ENCODE data around the gene TXNRD3. TPM values are rescaled to one million over a fixed set of nuclear protein-coding genes. Genes with fewer than 3 reads are reported as not detected.

The TXNRD3 gene
- total RNA-seq, 1 donor from 2014 or later, result 14.4 TPM

- Mint-ChIP-seq H3K27ac (no peak overlapping the region), H3K27me3 (no peaks in the 10 kb centered on the region), H3K4me3 (no peak overlapping the region), H3K4me1 (ENCODE audit: unreplicated experiment) (no peaks in the 10 kb centered on the region), H3K9me3 (no peaks in the 10 kb centered on the region), H3K36me3 (no peaks in the 10 kb centered on the region)
- DNase-seq (ENCODE audit: extremely low spot score, unreplicated experiment), result no peak
- no peak for TF ChIP-seq CTCF (conservative IDR thresholded peaks at IDR 0.05)
Observed at GRCh38 chr3:126577261-126577660, 77.7 kb downstream of the TXNRD3 start.

GRCh38 chr3:126573492-126574117 is 81.3 kb downstream of the TXNRD3 start:
- TF ChIP-seq CTCF (conservative IDR thresholded peaks at IDR 0.05), result no peak
- Mint-ChIP-seq H3K4me3 (no peak overlapping the region), H3K27ac (no peak overlapping the region), H3K27me3 (no peaks in the 10 kb centered on the region), H3K36me3 (no peaks in the 10 kb centered on the region), H3K4me1 (ENCODE audit: unreplicated experiment) (no peaks in the 10 kb centered on the region), H3K9me3 (no peaks in the 10 kb centered on the region)
- no peak for DNase-seq (ENCODE audit: extremely low spot score, unreplicated experiment)

GRCh38 chr3:126571078-126571477 is 83.8 kb downstream of the TXNRD3 start:
- Mint-ChIP-seq H3K9me3 (no peaks in the 10 kb centered on the region), H3K4me3 (no peak overlapping the region), H3K27ac (no peak overlapping the region), H3K4me1 (ENCODE audit: unreplicated experiment) (no peaks in the 10 kb centered on the region), H3K27me3 (no peaks in the 10 kb centered on the region), H3K36me3 (no peaks in the 10 kb centered on the region)
- no peak for DNase-seq (ENCODE audit: extremely low spot score, unreplicated experiment)
- no peak for TF ChIP-seq CTCF (conservative IDR thresholded peaks at IDR 0.05)

- H3K9me3 Mint-ChIP-seq, result no peaks in the 10 kb centered on the region
- H3K27me3 Mint-ChIP-seq, result no peaks in the 10 kb centered on the region
- H3K27ac Mint-ChIP-seq, result no peak overlapping the region
- TF ChIP-seq CTCF (conservative IDR thresholded peaks at IDR 0.05), result no peak
- no peak overlapping the region for H3K4me3 Mint-ChIP-seq
- peak; percentile 60 for DNase-seq (ENCODE audit: extremely low spot score, unreplicated experiment)
- no peaks in the 10 kb centered on the region for H3K4me1 Mint-ChIP-seq (ENCODE audit: unreplicated experiment)
- no peaks in the 10 kb centered on the region for H3K36me3 Mint-ChIP-seq
Observed at GRCh38 chr3:126570103-126570541, 84.8 kb downstream of the TXNRD3 start.

- Mint-ChIP-seq H3K27me3 (no peaks in the 10 kb centered on the region), H3K4me3 (no peak overlapping the region), H3K27ac (no peak overlapping the region), H3K36me3 (no peaks in the 10 kb centered on the region), H3K4me1 (ENCODE audit: unreplicated experiment) (no peaks in the 10 kb centered on the region), H3K9me3 (no peaks in the 10 kb centered on the region)
- DNase-seq (ENCODE audit: extremely low spot score, unreplicated experiment), result no peak
- TF ChIP-seq CTCF (conservative IDR thresholded peaks at IDR 0.05), result no peak
Observed at GRCh38 chr3:126569390-126569975, 85.4 kb downstream of the TXNRD3 start.

All from type B pancreatic cell (in vitro differentiated cells).